Activated naive CD4-positive, alpha-beta T cell treated with anti-CD3 and anti-CD28 coated beads for 36 hours (primary cell): ENCODE results near the gene NDUFB1. TPM values are rescaled to one million over a fixed set of nuclear protein-coding genes. Genes with fewer than 3 reads are reported as not detected.

ENCODE experiments used
- CTCF ChIA-PET: fragments of 350-600 bp; sonication (Branson Sonifier 250); formaldehyde crosslinking; loops from one replicate; lab custom pipeline; 2021; ENCODE audit warnings: antibody characterized with exemption; lab: Charles Lee
- DNase-seq: peaks from one replicate; pipeline ENCODE4 v3.0.0-alpha.2; 2020
- H3K27ac Mint-ChIP-seq: one replicate; pipeline ENCODE4 v1.8.0; 2021; ENCODE audit warnings: mild to moderate bottlenecking, mixed read lengths
- H3K27me3 Mint-ChIP-seq: one replicate; pipeline ENCODE4 v1.8.0; 2021; ENCODE audit warnings: low read depth, mixed read lengths
- H3K36me3 Mint-ChIP-seq: one replicate; pipeline ENCODE4 v1.8.0; 2021; ENCODE audit warnings: low read depth, mixed read lengths
- H3K4me1 Mint-ChIP-seq: one replicate; pipeline ENCODE4 v1.8.0; 2021; ENCODE audit warnings: low read depth, mixed read lengths
- H3K4me3 Mint-ChIP-seq: one replicate; pipeline ENCODE4 v1.8.0; 2021; ENCODE audit warnings: mild to moderate bottlenecking, moderate library complexity, mixed read lengths
- H3K9me3 Mint-ChIP-seq: one replicate; pipeline ENCODE4 v1.8.0; 2021; ENCODE audit warnings: mixed read lengths
- intact Hi-C: fragments of 100-400 bp; cut with micrococcal nuclease; formaldehyde crosslinking; loops from one replicate; pipeline ENCODE4 v1.15.1; 2023
- total RNA-seq, 2 experiments: library from RNA; stranded (reverse); gene quantifications; one replicate each; pipeline ENCODE4 v1.2.3, GENCODE V29; 2021

The NDUFB1 gene
- total RNA-seq, 2 experiments from 2014 or later = 111 to 114 TPM

DNA sequence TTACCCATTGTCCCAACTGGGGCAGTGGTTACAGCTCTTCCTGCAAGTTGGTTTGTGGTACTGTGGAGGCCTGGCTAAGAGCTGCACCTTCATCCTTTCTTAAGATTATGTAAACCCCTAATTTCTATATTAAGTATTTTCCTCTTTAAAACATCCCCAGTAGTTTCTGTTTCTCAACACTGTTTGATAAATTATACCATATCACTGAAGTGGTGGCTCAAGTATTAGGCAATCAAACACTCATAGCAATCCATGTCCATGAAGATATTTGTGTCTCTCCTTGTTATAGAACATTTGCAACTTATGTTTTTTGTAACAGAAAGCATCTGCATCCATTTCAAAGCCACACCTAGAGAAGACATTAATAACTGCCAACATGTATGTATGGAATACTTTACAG is 47.0 kb downstream of the NDUFB1 start:
- H3K9me3 Mint-ChIP-seq = no peaks in the 10 kb centered on the region
- no peak for DNase-seq
- H3K27ac Mint-ChIP-seq = no peak overlapping the region
- H3K36me3 Mint-ChIP-seq = peaks cover 10% of the 10 kb centered on the region
- no peaks in the 10 kb centered on the region for H3K4me1 Mint-ChIP-seq
- intact Hi-C loops = no loop called here
- CTCF ChIA-PET = interaction anchor here (1.1 kb wide), 1 partner anchor 15 kb away, joined by 3 read pairs; no protein-coding TSS in a partner anchor
- no peaks in the 10 kb centered on the region for H3K27me3 Mint-ChIP-seq
- no peak overlapping the region for H3K4me3 Mint-ChIP-seq

Other genes with a start within 250 kb of the NDUFB1 start
- 1 to 10 TPM; 1.2 to 1.6 TPM for gene FBLN5, start 174.0 kb downstream of the NDUFB1 start, total RNA-seq
- gene TRIP11, start 81.6 kb downstream of the NDUFB1 start, total RNA-seq = 10 to 100 TPM; 22.7 to 26.1 TPM
- 10 to 100 TPM; 25.0 to 27.1 TPM for gene ATXN3, start 15.1 kb downstream of the NDUFB1 start, total RNA-seq
- 100 to 1,000 TPM; 103 to 115 TPM for gene CPSF2, start 263 bp upstream of the NDUFB1 start, total RNA-seq
- not detected for gene SLC24A4, start 201.5 kb upstream of the NDUFB1 start, total RNA-seq